Inferior parietal cortex (tissue), 1 donor: ENCODE data around the gene EVA1A.
"Not testable (repeated sequence)": the region's sequence is repeated elsewhere in the genome, so short reads cannot be mapped to it uniquely, and the experiment has no call there.

Experiments used
- DNase-seq: peaks from one replicate; pipeline ENCODE4 v3.0.0-alpha.2; 2016; ENCODE audit errors: extremely low spot score

EVA1A gene

DNA sequence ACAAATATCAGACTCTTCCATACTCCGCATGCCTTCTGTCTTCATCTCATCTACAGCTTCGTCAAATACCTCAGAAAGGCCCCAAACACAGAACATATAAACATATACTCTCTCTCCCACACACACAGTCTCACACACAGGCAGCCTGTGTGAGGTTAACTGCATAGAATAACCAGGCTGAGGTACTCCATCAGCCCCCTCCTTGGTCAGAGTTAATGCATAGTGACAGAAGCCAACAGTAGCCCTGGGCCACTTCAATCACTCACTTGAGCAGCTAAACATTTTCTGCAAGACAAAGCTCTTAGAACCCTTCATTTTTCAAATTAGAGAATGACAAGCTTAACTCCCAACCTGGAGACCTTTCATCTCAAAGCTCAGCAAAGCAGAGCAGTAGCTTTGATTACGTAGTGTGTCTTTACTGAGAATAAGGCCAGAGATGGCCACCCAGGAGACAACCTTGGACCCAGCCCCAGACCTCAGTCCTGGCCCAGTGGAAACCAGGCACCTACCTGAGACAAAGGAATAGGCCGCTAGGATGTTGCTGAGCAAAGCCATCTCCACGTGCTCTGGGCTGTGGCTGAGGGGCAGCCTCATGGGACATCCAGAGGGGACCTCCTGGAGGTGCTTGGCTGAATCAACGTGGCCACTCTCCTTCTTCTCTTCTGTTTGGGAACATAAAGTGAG is 43.0 kb downstream of the EVA1A start:
- no peak for DNase-seq

DNA sequence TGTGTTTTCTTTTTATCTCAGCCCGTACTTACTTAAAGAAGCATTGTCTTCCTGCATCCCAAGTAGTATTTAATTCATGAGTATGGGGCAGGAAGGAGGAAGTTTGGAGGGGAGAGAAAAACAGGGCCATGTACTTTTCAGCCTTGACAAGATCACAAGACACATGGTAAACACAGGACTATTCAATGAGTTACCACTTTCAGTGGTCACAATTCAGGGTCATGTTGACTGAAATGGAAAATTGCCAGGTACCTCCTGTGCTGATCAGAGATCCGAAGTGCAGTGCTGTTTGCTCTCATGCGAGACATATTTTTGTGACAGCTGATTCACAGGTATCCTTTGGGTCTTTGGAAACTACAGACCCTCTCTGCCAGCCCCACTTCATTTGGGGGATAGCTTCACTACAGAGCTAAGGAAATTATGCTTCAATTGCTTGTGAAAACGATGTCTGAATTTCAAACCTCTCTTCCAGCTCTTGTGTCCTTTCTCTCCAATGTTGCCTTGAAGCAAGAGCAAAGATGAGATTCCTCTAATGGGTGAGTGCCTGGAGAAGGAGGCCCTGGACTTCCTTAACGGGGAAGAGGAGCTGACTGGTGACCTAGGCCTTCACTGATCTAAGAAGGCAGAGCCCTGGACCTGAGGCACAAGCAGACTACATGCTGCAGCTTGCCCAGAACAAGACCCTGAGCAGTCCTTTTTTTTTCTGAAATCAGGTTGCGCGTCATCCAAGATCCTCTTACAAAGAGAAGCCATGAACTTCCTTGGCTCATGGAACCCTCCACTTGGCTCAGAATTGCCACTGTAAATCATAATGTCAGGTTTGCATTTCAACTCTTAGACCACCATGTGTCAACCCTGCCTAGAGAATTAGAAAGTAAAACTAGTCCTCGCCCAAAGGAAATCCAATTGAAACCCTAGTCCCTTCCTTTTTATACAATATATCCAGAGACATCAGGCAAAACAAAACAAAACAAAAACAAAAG is 44.1 kb downstream of the EVA1A start:
- no peak for DNase-seq

- DNase-seq: no peak
These were observed 45.0 kb downstream of the EVA1A start for GRCh38 chr2:75515584-75516368.

DNA sequence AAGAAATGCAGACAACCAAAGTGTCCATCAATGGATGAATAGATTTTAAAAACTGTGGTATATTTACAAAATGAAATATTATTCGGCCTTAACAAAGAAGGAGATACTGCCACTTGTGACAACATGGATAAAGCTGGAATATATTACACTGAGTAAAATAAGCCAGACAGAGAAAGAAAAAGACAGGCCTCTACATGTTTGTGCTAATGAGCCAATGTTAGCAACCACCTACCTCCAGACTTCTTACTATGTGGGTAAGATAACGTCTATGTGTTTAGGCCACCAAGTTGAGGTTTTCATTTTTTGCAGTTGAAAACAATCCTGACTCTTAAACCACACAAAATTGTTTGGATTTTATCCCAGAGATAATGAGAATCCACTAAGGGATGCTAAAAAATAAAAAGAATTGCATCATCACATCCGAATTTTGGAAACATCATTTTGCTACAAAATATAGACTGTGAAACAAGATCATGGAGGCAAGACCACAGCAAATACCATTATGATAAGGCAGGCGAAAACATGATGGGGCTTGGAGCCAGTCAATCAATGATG is 47.0 kb downstream of the EVA1A start:
- no peak for DNase-seq

DNA sequence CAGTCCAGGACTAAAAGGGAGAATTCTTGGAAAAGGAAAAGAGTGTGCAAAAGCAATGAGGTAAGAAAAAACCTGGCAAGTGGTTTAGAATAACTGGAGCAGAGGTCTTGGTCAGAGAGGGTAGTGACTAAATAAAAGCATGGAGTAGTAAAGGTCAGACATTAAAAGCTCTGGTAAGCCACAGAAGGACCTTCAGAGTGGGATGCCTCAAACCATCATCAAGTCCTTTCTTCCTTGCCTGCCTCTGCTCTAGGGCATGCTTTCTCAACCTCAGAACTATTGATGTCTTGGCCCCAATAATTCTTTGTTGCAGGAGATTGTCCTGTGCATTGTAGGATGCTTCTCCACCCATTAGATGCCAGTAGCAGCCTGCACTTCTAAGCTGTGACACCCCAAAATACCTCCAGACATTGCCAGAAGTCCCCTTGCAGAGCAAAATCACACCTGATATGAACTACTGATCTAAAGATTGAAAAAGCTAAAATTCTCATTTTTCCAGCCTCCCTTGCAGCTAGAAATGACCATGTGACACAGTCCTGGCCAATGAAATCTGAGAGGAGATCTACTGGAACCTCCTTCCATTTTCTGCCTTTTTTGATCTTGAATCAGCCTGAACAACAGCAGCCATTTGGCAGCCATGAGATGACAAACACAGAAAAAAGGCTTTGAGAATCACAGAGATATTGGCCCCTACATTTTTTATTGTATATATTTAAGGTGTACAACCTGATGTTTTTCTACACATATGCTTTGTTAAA is 48.1 kb downstream of the EVA1A start:
- DNase-seq: no peak

- no peak for DNase-seq
These were observed 54.5 kb downstream of the EVA1A start for GRCh38 chr2:75506101-75506697.

DNA sequence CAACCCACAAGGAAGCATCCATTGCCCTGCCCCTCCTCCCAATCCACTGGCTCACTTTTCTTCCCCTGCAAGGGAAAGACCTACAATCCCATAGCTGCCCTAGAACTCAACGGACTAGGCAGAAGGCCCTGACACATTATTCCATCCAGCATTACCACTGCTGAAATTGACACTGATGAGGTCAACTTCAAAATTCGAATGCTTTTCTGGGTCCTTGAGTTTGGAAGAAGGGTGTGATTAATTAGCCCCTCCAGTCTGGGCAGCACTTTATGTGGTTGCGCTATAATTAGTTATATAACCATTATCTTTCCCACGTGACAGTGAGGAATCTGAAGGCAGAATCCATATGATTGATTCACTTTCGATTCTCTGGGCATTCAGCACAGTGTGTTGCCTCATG is 55.7 kb downstream of the EVA1A start:
- DNase-seq: no peak

DNA sequence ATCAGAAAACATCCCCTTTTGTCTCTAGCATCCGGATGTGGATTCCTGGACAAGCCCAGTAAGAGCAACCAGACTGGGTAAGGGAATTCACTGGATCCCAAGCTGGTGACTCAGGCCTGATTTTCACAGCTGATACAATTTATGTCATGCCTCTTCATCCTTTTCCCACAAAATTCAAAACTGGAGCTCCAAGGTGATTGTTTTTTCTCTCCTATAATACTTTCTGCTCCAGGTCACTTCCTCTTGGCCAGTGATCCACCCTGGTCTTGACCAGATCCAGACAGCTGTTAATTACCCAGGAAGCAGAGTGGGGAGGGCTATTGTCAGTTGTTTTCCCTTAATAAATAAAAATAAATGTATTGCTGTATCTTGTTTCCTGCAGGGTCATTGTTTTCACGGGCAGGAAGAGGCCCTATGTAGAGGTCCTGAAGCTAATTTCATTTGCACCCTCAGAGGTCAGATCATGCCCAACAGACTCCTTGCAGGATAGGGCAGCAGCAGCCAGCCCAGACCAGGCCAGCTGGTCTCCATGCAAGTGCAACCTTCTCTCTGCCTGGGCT is 57.6 kb downstream of the EVA1A start:
- no peak for DNase-seq

DNA sequence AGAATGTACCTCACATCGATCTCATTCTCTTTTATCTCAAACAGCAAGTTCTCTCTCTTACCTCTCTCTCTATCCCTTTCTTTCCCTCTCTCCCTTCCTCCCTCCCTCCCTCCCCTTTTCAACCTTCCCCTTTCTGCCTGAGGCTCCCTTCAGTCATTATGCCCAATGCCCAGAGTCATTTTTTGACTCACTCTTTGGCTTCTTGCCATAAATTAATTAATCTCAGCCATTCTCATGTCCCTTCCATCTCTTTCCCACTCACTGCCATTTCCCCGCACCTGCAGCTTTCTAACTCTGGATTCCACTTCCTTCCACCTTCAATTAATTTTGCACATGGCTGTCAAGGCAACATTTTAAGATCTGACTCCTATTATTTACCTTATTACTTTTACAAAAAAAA is 60.1 kb downstream of the EVA1A start:
- DNase-seq: no peak

DNA sequence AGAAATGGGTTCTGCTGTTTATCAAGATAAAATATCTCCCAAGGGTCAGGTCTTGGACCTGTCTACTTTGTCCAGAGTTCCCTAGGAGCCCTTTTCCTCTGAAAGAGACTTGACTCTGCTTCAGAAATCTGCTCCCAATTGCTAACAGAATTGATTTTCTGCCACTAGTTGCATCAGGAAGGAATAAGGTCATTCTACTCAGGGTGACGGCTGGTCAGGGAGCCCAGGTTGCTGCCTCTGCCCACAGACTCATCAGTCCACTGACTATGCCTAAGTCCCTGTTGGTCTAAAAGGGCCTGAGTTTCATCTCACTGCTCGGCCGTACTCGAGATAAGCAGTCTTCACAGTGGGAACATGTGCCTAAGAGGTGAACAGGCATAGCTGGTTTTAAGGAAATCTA is 61.2 kb downstream of the EVA1A start:
- no peak for DNase-seq

GRCh38 chr2:75498907-75499306 is 61.8 kb downstream of the EVA1A start:
- DNase-seq: no peak

- no peak for DNase-seq
These were observed 63.5 kb downstream of the EVA1A start for GRCh38 chr2:75497256-75497655.

- no peak for DNase-seq
These were observed 64.9 kb downstream of the EVA1A start for GRCh38 chr2:75495862-75496261.

- no peak for DNase-seq
These were observed 66.5 kb downstream of the EVA1A start for GRCh38 chr2:75494137-75494769.

DNA sequence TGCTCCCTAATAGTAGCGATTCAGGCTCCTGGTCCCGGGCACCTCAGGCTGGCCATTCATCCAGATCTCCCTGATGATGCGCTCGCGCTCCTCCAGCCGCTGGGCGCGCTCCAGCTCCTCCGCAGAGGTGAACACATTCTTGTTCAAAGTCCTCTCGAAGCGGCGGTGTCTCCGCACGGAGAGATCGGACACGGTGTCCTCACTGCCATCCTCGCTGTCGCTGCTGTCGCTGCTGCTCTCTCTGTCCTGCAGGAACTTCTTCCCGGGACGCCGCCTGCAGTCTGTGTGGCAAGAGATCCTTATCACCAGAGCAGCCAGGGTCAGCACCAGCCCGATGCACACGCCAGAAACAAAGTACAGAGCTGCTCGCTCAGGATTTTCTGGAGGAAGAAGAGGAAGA is 67.5 kb downstream of the EVA1A start:
- DNase-seq: no peak

- DNase-seq: no peak
These were observed 69.5 kb downstream of the EVA1A start for GRCh38 chr2:75491129-75491753.

- no peak for DNase-seq
These were observed 71.0 kb downstream of the EVA1A start for GRCh38 chr2:75489721-75490120.

- DNase-seq: no peak
These were observed 72.6 kb downstream of the EVA1A start for GRCh38 chr2:75488157-75488556.

- not testable (repeated sequence) for DNase-seq
These were observed 74.0 kb downstream of the EVA1A start for GRCh38 chr2:75486735-75487134.
